ENCODE results near the gene CYFIP1. TPM values are rescaled to one million over a fixed set of nuclear protein-coding genes. Genes with fewer than 3 reads are reported as not detected.

Gene CYFIP1
- polyA plus RNA-seq, 2 of the 4 experiments (the other 2 are of a cell fraction) = 68.2 to 69.4 TPM

DNA sequence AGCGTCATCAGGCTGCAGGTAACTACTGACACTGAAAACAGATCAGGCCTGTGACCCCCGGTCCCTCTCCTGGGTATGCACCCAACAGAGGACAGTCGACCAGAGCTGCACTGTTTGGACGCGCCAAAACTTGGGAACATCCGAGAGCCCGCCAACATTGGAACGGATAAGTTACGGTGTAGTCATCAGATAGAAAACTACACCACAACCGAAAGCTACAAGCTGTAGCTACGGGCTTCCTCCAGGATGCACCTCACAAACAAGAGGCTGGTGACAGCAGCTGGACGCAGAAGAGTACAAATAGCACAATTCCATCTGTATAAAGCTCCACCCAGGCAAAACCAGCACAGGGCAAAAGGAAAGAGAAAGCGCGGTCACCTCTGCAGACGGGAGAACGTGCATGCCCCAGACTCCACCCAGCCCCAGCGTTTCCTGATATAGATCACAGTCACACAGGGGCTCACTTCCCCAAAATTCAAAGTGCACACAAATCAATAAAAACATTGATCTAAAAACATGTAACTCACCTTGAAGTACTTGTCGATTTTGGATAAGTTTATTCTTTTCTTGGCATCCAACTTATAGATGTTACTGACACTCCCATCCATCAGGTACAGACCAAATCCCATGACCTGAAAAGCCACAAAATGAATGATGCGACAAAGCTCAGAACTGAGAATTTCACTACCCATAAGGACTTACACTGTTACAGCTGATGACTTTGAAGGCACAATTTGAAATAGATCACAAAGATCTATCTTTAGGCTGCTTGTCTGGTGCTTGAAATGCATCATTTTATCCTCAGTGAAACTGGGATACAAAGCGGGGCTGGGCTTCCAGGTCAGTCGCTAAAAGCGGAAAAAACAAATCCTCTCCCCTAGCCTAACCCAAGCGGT lies 43.3 kb downstream of the CYFIP1 start:
- CTCF ChIA-PET = no interaction called here
- TF ChIP-seq TP53 (CRISPR knock-in tag; IDR thresholded peaks at IDR 0.05) = no peak
- no peak for TF ChIP-seq ESRRA (IDR thresholded peaks at IDR 0.05; ENCODE audit: borderline replicate concordance, low read length)
- TF ChIP-seq CEBPB (IDR thresholded peaks at IDR 0.05) = no peak
- TF ChIP-seq ZSCAN20 (CRISPR knock-in tag; IDR thresholded peaks at IDR 0.05) = no peak
- no peak for TF ChIP-seq CHD4 (IDR thresholded peaks at IDR 0.05; ENCODE audit: borderline replicate concordance)
- no peak for TF ChIP-seq USF2 (IDR thresholded peaks at IDR 0.05)
- TF ChIP-seq, protein P1, sequence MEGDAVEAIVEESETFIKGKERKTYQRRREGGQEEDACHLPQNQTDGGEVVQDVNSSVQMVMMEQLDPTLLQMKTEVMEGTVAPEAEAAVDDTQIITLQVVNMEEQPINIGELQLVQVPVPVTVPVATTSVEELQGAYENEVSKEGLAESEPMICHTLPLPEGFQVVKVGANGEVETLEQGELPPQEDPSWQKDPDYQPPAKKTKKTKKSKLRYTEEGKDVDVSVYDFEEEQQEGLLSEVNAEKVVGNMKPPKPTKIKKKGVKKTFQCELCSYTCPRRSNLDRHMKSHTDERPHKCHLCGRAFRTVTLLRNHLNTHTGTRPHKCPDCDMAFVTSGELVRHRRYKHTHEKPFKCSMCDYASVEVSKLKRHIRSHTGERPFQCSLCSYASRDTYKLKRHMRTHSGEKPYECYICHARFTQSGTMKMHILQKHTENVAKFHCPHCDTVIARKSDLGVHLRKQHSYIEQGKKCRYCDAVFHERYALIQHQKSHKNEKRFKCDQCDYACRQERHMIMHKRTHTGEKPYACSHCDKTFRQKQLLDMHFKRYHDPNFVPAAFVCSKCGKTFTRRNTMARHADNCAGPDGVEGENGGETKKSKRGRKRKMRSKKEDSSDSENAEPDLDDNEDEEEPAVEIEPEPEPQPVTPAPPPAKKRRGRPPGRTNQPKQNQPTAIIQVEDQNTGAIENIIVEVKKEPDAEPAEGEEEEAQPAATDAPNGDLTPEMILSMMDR (IDR thresholded peaks at IDR 0.05) = no peak
- TF ChIP-seq MYC (IDR thresholded peaks at IDR 0.05; ENCODE audit: borderline replicate concordance, low read length) = no peak
- TF ChIP-seq JUNB (IDR thresholded peaks at IDR 0.05) = no peak
- no peak for TF ChIP-seq NPAS2 (CRISPR knock-in tag; IDR thresholded peaks at IDR 0.05; ENCODE audit: borderline replicate concordance)
- TF ChIP-seq, protein P2, sequence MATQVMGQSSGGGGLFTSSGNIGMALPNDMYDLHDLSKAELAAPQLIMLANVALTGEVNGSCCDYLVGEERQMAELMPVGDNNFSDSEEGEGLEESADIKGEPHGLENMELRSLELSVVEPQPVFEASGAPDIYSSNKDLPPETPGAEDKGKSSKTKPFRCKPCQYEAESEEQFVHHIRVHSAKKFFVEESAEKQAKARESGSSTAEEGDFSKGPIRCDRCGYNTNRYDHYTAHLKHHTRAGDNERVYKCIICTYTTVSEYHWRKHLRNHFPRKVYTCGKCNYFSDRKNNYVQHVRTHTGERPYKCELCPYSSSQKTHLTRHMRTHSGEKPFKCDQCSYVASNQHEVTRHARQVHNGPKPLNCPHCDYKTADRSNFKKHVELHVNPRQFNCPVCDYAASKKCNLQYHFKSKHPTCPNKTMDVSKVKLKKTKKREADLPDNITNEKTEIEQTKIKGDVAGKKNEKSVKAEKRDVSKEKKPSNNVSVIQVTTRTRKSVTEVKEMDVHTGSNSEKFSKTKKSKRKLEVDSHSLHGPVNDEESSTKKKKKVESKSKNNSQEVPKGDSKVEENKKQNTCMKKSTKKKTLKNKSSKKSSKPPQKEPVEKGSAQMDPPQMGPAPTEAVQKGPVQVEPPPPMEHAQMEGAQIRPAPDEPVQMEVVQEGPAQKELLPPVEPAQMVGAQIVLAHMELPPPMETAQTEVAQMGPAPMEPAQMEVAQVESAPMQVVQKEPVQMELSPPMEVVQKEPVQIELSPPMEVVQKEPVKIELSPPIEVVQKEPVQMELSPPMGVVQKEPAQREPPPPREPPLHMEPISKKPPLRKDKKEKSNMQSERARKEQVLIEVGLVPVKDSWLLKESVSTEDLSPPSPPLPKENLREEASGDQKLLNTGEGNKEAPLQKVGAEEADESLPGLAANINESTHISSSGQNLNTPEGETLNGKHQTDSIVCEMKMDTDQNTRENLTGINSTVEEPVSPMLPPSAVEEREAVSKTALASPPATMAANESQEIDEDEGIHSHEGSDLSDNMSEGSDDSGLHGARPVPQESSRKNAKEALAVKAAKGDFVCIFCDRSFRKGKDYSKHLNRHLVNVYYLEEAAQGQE (IDR thresholded peaks at IDR 0.05) = no peak
- no peak for TF ChIP-seq ZFP36 (IDR thresholded peaks at IDR 0.05; ENCODE audit: borderline replicate concordance, partially characterized antibody)
- no peak for TF ChIP-seq POLR2A (IDR thresholded peaks at IDR 0.05; ENCODE audit: low read length)
- TF ChIP-seq FOSL2 (IDR thresholded peaks at IDR 0.05) = no peak
- TF ChIP-seq FOSL2 (CRISPR knock-in tag; IDR thresholded peaks at IDR 0.05) = no peak
- no peak for TF ChIP-seq RNF2 (IDR thresholded peaks at IDR 0.05; ENCODE audit: borderline replicate concordance, low read depth)
- no peak for TF ChIP-seq ELK1 (IDR thresholded peaks at IDR 0.05; ENCODE audit: low read depth, low read length)
- TF ChIP-seq JUN (IDR thresholded peaks at IDR 0.05) = no peak
- no peak for TF ChIP-seq PHF8 (IDR thresholded peaks at IDR 0.05; ENCODE audit: borderline replicate concordance, low read depth)
- TF ChIP-seq MAX (IDR thresholded peaks at IDR 0.05) = no peak
- POLR2A ChIA-PET = no interaction called here
- H3K4me1 ChIP-seq = no peaks in the 10 kb centered on the region
- DNase-seq (ENCODE audit: low read depth in 1 of 2, low spot score in 1 of 2) = no peak
- 91% methylated on average over 23 of the region's 23 CpGs for WGBS (ENCODE audit: missing lambda C conversion rate)
- ATAC-seq = no peak
- no peak overlapping the region for H3K4me3 ChIP-seq
- H3K4me2 ChIP-seq = no peak overlapping the region
- H3K9me3 ChIP-seq = no peaks in the 10 kb centered on the region
- no peak overlapping the region for H3K27ac ChIP-seq
- FAIRE-seq = no peak
